ENCODE data around the gene CRISPLD2.

CRISPLD2 gene

DNA sequence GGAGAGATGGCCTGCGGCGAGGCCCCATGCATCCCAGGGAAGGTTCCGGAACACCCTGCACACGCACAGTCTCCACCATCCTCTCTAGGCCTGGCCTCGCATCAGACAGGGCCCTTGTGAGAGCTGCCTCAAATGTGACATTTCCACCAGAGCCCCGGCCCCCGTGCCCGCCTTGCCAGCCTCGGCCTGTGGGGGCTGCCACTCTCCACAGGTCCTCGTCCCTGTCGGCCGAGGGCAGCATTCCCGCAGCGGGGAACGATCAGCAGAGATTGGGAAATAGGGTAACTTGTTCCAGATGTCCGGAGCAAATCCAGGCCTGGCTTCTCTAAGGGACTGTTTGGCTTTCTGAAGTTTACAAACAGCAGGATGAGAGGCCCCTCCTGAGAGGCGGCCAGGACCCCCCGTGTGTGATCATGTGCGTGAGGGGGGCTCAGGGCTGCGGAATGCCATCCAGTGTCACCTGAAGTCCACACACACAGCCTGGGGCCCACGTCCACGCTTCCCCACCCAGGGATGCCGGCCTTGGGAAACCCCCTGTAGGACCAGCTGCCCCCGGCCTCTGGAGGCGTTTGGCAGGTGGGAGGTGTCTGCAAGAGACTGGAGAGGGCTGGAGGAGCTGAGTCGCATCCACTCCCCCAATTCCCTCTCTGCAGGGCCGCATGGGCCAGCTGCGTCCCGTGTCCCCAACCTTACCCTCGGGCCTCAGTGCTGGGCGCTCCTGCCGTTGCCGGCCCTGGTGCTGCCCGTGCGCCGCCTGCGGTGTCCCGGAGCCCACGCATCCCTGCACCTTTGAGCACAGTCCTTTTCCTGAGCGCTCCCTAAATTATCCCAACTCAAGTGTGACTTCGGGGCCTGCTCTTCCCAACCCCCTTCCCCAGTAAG is 121.1 kb downstream of the CRISPLD2 start:
- DNase-seq = peak; percentile 46

DNA sequence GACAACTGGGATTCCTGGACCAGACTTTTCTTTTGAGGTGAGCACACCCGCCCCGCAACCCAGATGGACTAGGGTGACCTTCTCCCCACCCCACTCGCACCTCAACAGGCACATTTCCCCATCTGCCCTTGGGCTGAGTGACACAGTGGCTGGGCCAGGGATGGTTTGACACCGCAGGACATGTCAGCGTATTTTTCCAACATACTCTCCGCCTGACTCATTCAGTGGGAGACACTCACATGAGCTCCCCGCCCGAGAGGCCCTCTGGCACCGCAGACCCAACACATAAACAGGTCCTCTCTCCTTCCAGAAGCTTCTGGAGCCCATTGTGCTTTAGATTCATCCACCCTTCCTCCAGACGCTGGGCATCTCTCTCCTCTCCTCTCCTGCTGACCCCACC is 122.1 kb downstream of the CRISPLD2 start:
- peak; percentile 92 for DNase-seq

DNA sequence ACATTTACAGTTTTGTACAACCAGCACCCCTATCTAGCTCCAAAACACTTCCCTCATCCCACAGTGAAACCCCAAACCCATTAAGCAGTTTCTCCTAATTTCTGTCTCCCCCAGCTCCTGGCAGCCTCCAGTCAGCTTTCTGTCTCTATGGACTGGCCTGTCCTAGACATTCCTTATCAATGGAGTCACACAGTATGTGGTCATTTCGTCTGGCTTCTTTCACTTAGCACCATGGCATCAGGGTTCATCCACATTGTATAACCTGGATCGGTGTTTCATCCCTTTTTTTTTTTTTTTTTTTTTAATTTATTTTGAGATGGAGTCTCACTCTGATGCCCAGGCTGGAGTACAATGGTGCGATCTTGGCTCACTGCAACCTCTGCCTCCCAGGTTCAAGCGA is 123.0 kb downstream of the CRISPLD2 start:
- peak; percentile 50 for DNase-seq

GRCh38 chr16:84943620-84944019 is 123.8 kb downstream of the CRISPLD2 start:
- peak; percentile 30 for DNase-seq

DNA sequence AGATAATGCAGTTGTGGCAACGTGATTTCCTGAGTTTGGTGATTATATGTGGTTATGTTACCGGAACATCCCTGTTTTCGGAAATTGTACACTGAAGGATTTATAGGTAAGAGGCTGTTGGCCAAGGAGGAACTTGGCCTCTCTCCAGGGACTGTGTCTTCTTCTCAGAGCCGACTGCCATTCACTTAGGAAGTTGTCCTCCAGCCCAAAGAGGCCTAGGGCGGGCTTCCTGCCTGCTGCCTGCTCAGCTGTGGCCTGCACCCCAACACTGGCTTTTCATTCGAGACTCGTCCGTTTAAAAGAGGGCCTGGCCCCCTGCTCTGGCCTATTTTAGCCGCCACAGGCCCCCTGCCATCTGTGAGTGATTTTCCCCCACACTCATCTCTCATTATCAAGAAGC is 127.2 kb downstream of the CRISPLD2 start:
- no peak for DNase-seq

DNA sequence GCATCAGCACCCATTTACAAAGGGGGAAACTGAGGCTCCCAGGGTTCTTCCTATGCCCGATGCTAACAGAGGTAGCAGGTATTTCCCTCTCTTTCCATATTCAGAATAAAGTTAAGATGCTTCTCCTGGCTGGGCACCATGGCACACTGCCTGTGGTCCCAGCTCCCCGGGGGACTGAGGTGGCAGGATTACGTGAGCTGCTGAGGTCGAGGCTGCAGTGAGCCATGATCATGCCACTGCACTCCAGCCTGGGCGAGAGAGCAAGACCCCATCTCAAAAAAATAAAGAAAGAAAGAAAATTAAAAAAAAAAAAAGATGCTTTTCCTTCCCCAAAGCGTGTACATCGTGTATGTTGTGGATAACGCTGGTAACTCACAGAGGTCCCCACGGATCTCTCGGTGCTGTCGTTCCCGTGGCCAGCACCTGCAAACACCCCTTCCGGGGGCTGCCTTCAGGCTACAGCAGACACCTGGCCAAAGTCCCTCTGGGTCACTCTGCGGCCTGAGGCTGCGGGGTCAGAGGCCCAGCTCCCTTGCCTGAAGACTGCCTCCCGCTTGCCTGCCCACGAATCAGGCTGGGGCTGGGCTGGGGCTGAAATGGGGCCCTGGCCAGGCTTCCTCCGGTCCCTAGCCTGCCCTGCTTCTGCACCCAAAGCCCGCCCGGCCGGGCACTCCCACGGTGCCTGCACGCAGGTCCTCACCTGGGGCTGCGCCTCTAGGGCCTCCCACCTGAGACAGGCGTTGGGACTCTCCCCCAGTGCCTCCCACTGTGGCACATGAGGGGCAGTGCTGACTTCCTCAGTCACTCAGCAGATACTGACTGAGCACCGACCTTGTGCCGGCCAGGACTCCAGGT is 128.4 kb downstream of the CRISPLD2 start:
- DNase-seq = no peak

- no peak for DNase-seq
These were observed 129.2 kb downstream of the CRISPLD2 start for GRCh38 chr16:84948851-84949610.

GRCh38 chr16:84949772-84950436 is 130.1 kb downstream of the CRISPLD2 start:
- DNase-seq = no peak

DNA sequence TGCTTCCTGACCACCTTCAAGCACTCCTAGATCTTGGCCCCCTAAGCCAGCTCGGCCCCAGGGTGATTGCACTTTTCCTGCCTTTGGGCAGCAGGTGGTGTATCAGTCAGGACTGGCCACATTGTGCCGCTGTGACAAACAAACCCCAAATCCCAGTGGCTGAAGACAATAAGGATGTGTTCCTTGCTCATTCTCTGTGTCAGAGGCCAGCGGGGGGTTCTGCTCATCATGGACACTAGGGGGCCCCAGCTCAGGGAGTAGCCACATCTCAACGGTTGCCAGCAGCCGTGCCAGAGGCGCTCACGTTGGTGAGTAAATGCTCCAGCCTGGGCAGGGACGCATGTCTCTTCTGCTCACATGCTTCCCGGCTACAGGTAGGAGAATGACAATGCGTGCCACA is 131.1 kb downstream of the CRISPLD2 start:
- DNase-seq = no peak

DNA sequence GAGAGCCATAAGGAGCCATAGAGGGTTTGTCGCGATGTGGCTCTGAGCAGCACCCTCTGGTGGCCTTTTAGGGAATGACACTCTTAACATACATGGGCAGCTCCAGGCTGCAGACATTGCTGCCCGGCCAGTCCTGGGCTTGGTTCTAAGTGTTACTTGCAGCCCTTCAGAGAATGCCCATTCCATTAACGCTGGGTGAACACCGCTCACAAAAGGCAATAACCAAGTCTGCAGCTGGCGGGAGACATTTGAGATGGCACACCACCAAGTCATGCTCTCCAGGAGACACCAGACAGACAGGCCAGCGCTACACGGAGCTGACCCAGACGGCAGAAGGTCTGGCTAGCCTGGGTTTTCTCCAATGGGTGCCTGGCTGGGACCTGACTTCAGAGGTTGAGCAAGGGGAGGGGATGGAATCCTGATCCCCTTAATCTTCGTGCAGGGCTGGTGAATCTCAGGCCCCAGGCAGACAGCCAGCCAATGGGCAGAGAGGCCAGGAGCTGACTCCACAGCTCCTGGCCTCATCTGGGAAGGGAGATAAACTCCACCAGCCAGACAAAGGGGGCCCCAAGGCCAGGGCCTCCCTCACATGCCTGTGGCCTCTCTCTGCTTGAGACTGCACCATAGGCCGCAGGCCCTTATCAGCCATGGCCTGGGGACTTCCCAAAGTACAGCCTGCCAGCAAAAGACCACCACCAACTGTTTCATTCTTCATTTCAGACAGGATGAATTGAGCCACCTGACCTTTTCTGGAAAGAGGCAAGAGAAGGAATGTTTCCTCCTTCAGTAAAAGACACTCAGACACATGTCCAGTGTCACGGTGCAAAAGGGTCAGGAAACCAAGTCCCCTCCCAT is 132.8 kb downstream of the CRISPLD2 start:
- DNase-seq = peak; percentile 82

DNA sequence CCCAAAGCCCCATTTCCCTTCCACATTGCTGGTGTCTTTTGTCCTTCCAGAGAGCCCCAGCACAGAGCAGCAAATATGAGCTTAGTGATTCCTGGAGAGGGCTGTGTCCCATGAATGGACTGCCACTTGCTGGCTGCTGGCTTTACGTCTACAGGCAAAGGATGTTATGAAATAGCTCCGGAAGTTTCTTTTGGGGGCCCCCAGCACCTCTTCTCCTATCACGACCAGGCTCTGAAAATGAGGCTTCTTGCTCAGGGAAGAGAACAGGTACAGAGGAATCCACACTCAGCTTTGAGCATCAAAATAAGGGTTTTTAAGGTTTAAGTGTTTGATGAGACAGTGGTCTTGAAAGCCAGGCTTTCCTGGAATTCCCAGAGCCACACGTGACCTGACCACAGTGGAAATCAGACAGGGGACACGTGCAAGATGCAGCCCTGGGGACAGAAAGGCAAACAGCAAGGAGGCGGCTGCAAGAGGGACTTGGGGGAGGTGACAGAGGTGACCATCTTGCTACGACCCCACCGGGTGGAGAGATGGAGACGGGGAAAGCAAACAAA is 133.5 kb downstream of the CRISPLD2 start:
- DNase-seq = no peak

DNA sequence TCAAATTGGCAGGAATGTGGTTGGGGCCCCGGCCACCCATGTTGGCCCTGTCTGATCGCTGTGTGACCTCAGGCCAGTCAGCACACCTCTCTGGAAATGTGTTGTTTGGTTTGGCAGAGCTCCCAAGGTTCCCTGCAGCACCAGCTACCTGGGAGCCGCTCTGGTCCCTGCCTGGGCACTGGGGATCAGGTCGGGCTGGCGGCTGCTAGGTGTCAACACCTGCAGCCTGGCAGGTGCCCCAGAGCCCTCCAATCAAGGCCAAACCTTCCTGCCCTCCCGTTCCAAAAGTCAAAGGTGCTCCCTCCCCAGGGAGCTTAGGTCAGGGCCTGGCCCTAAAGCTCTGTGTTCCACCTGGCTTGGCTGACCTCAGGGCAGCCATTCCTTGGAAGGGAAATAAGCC is 135.6 kb downstream of the CRISPLD2 start:
- DNase-seq = no peak

DNA sequence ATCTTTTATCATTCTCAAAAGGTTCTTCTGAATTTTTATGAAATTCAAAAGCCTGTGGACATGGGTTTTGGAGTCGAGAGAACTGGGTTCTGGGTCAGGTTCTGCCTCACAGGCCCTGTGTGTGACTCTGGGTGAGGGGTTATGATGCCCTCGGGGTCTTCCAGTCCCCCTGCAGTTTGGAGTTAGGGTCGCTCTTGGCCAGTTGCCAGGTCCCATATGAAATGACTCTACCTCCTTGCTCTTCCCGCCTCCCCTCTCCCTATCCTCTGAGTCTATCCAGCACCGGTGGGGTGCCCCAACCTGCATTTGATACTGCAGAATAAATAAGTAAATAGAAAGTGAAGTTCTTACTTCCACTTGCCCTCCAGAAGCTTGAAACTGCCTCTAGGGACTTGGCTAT is 137.4 kb downstream of the CRISPLD2 start:
- no peak for DNase-seq

DNA sequence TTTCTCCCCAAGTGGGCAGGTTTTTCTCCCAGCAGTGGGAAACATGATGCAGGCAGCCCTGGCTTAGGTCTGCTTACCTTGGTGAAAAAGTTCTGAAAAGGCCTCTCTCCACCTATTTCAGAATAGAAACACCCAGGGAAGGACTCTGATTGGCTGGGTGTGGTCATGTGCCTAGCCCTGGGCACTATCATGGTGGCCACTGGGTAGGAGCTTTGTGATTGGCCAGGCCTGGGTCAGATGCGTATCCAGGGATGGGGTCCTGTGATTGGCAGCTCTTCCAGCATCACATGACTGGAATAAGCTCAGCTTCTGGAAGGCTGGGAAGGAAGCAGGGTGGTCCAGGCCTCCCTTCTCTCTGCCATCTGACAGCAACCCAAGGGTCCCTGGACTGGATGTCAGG is 138.0 kb downstream of the CRISPLD2 start:
- DNase-seq = no peak

Data from EL (cell line).